ENCODE measurements around the gene DCHS2.
A peak's percentile ranks its signal among the peaks of the same experiment; 100 is the strongest.

The DCHS2 gene

GRCh38 chr4:154511548-154511947 is 19.9 kb upstream of the DCHS2 start:
- Histone ChIP-seq H3K27me3 (ENCODE audit: control insufficient read depth, insufficient read depth, low read length) (no peaks in the 10 kb centered on the region), H3K9me3 (ENCODE audit: control insufficient read depth, low read depth, low read length) (no peaks in the 10 kb centered on the region), H3K9ac (ENCODE audit: low read length) (no peak overlapping the region), H3K36me3 (ENCODE audit: control insufficient read depth, low read depth, low read length) (no peaks in the 10 kb centered on the region), H3K4me1 (ENCODE audit: control insufficient read depth, low read depth, low read length) (no peaks in the 10 kb centered on the region), H3K4me3 (ENCODE audit: low read length) (no peak overlapping the region), H3K27ac (ENCODE audit: low read length) (no peak overlapping the region)

GRCh38 chr4:154507156-154507555 is 15.6 kb upstream of the DCHS2 start:
- no peaks in the 10 kb centered on the region for H3K4me1 ChIP-seq (ENCODE audit: control insufficient read depth, low read depth, low read length)
- H3K9ac ChIP-seq (ENCODE audit: low read length): no peak overlapping the region
- no peaks in the 10 kb centered on the region for H3K27me3 ChIP-seq (ENCODE audit: control insufficient read depth, insufficient read depth, low read length)
- H3K36me3 ChIP-seq (ENCODE audit: control insufficient read depth, low read depth, low read length): no peaks in the 10 kb centered on the region
- H3K27ac ChIP-seq (ENCODE audit: low read length): no peak overlapping the region
- no peak overlapping the region for H3K4me3 ChIP-seq (ENCODE audit: low read length)
- H3K9me3 ChIP-seq (ENCODE audit: control insufficient read depth, low read depth, low read length): no peaks in the 10 kb centered on the region

GRCh38 chr4:154506253-154506652 is 14.7 kb upstream of the DCHS2 start:
- no peaks in the 10 kb centered on the region for H3K4me1 ChIP-seq (ENCODE audit: control insufficient read depth, low read depth, low read length)
- no peak overlapping the region for H3K9ac ChIP-seq (ENCODE audit: low read length)
- H3K9me3 ChIP-seq (ENCODE audit: control insufficient read depth, low read depth, low read length): no peaks in the 10 kb centered on the region
- no peak overlapping the region for H3K27ac ChIP-seq (ENCODE audit: low read length)
- H3K36me3 ChIP-seq (ENCODE audit: control insufficient read depth, low read depth, low read length): no peaks in the 10 kb centered on the region
- no peak overlapping the region for H3K4me3 ChIP-seq (ENCODE audit: low read length)
- H3K27me3 ChIP-seq (ENCODE audit: control insufficient read depth, insufficient read depth, low read length): no peaks in the 10 kb centered on the region

- no peaks in the 10 kb centered on the region for H3K4me1 ChIP-seq (ENCODE audit: control insufficient read depth, low read depth, low read length)
- no peaks in the 10 kb centered on the region for H3K9me3 ChIP-seq (ENCODE audit: control insufficient read depth, low read depth, low read length)
- H3K9ac ChIP-seq (ENCODE audit: low read length): no peak overlapping the region
- no peaks in the 10 kb centered on the region for H3K36me3 ChIP-seq (ENCODE audit: control insufficient read depth, low read depth, low read length)
- no peak overlapping the region for H3K4me3 ChIP-seq (ENCODE audit: low read length)
- no peak overlapping the region for H3K27ac ChIP-seq (ENCODE audit: low read length)
- H3K27me3 ChIP-seq (ENCODE audit: control insufficient read depth, insufficient read depth, low read length): no peaks in the 10 kb centered on the region
Observed at GRCh38 chr4:154503598-154503997, 12.0 kb upstream of the DCHS2 start.

- Histone ChIP-seq H3K9me3 (ENCODE audit: control insufficient read depth, low read depth, low read length) (no peaks in the 10 kb centered on the region), H3K27me3 (ENCODE audit: control insufficient read depth, insufficient read depth, low read length) (no peaks in the 10 kb centered on the region), H3K4me3 (ENCODE audit: low read length) (no peak overlapping the region), H3K9ac (ENCODE audit: low read length) (no peak overlapping the region), H3K36me3 (ENCODE audit: control insufficient read depth, low read depth, low read length) (no peaks in the 10 kb centered on the region), H3K4me1 (ENCODE audit: control insufficient read depth, low read depth, low read length) (no peaks in the 10 kb centered on the region), H3K27ac (ENCODE audit: low read length) (no peak overlapping the region)
Observed at GRCh38 chr4:154502111-154502510, 10.5 kb upstream of the DCHS2 start.

GRCh38 chr4:154497889-154498288 is 6.3 kb upstream of the DCHS2 start:
- H3K27me3 ChIP-seq (ENCODE audit: control insufficient read depth, insufficient read depth, low read length): peaks cover 18% of the 10 kb centered on the region
- H3K36me3 ChIP-seq (ENCODE audit: control insufficient read depth, low read depth, low read length): no peaks in the 10 kb centered on the region
- H3K9ac ChIP-seq (ENCODE audit: low read length): no peak overlapping the region
- H3K9me3 ChIP-seq (ENCODE audit: control insufficient read depth, low read depth, low read length): no peaks in the 10 kb centered on the region
- no peak overlapping the region for H3K27ac ChIP-seq (ENCODE audit: low read length)
- no peak overlapping the region for H3K4me3 ChIP-seq (ENCODE audit: low read length)
- H3K4me1 ChIP-seq (ENCODE audit: control insufficient read depth, low read depth, low read length): no peaks in the 10 kb centered on the region

- H3K36me3 ChIP-seq (ENCODE audit: control insufficient read depth, low read depth, low read length): no peaks in the 10 kb centered on the region
- peaks cover 38% of the 10 kb centered on the region for H3K27me3 ChIP-seq (ENCODE audit: control insufficient read depth, insufficient read depth, low read length)
- no peak overlapping the region for H3K4me3 ChIP-seq (ENCODE audit: low read length)
- H3K4me1 ChIP-seq (ENCODE audit: control insufficient read depth, low read depth, low read length): no peaks in the 10 kb centered on the region
- H3K27ac ChIP-seq (ENCODE audit: low read length): no peak overlapping the region
- H3K9me3 ChIP-seq (ENCODE audit: control insufficient read depth, low read depth, low read length): no peaks in the 10 kb centered on the region
- no peak overlapping the region for H3K9ac ChIP-seq (ENCODE audit: low read length)
Observed at GRCh38 chr4:154495867-154496266, 4.3 kb upstream of the DCHS2 start.

GRCh38 chr4:154492288-154492687 is 689 bp upstream of the DCHS2 start:
- Histone ChIP-seq H3K9me3 (ENCODE audit: control insufficient read depth, low read depth, low read length) (no peaks in the 10 kb centered on the region), H3K27ac (ENCODE audit: low read length) (no peak overlapping the region), H3K36me3 (ENCODE audit: control insufficient read depth, low read depth, low read length) (no peaks in the 10 kb centered on the region), H3K9ac (ENCODE audit: low read length) (peak overlapping the region; percentile 9), H3K4me1 (ENCODE audit: control insufficient read depth, low read depth, low read length) (no peaks in the 10 kb centered on the region), H3K27me3 (ENCODE audit: control insufficient read depth, insufficient read depth, low read length) (peaks cover 57% of the 10 kb centered on the region), H3K4me3 (ENCODE audit: low read length) (peak overlapping the region; percentile 80)

GRCh38 chr4:154490583-154491340 is 837 bp downstream of the DCHS2 start:
- Histone ChIP-seq H3K4me1 (ENCODE audit: control insufficient read depth, low read depth, low read length) (no peaks in the 10 kb centered on the region), H3K9ac (ENCODE audit: low read length) (peak overlapping the region; percentile 54), H3K36me3 (ENCODE audit: control insufficient read depth, low read depth, low read length) (no peaks in the 10 kb centered on the region), H3K9me3 (ENCODE audit: control insufficient read depth, low read depth, low read length) (no peaks in the 10 kb centered on the region), H3K4me3 (ENCODE audit: low read length) (peak overlapping the region; percentile 80), H3K27me3 (ENCODE audit: control insufficient read depth, insufficient read depth, low read length) (peaks cover 57% of the 10 kb centered on the region), H3K27ac (ENCODE audit: low read length) (no peak overlapping the region)

- H3K9ac ChIP-seq (ENCODE audit: low read length): no peak overlapping the region
- no peaks in the 10 kb centered on the region for H3K36me3 ChIP-seq (ENCODE audit: control insufficient read depth, low read depth, low read length)
- H3K27me3 ChIP-seq (ENCODE audit: control insufficient read depth, insufficient read depth, low read length): peaks cover 57% of the 10 kb centered on the region
- no peak overlapping the region for H3K4me3 ChIP-seq (ENCODE audit: low read length)
- no peaks in the 10 kb centered on the region for H3K9me3 ChIP-seq (ENCODE audit: control insufficient read depth, low read depth, low read length)
- no peak overlapping the region for H3K27ac ChIP-seq (ENCODE audit: low read length)
- H3K4me1 ChIP-seq (ENCODE audit: control insufficient read depth, low read depth, low read length): no peaks in the 10 kb centered on the region
Observed at GRCh38 chr4:154490234-154490582, 1.4 kb downstream of the DCHS2 start.

GRCh38 chr4:154489558-154490233 is 1.9 kb downstream of the DCHS2 start:
- H3K4me1 ChIP-seq (ENCODE audit: control insufficient read depth, low read depth, low read length): no peaks in the 10 kb centered on the region
- no peak overlapping the region for H3K27ac ChIP-seq (ENCODE audit: low read length)
- H3K36me3 ChIP-seq (ENCODE audit: control insufficient read depth, low read depth, low read length): no peaks in the 10 kb centered on the region
- H3K9me3 ChIP-seq (ENCODE audit: control insufficient read depth, low read depth, low read length): no peaks in the 10 kb centered on the region
- H3K4me3 ChIP-seq (ENCODE audit: low read length): no peak overlapping the region
- H3K27me3 ChIP-seq (ENCODE audit: control insufficient read depth, insufficient read depth, low read length): peaks cover 56% of the 10 kb centered on the region
- no peak overlapping the region for H3K9ac ChIP-seq (ENCODE audit: low read length)

- no peaks in the 10 kb centered on the region for H3K9me3 ChIP-seq (ENCODE audit: control insufficient read depth, low read depth, low read length)
- peaks cover 32% of the 10 kb centered on the region for H3K27me3 ChIP-seq (ENCODE audit: control insufficient read depth, insufficient read depth, low read length)
- H3K36me3 ChIP-seq (ENCODE audit: control insufficient read depth, low read depth, low read length): no peaks in the 10 kb centered on the region
- no peak overlapping the region for H3K27ac ChIP-seq (ENCODE audit: low read length)
- no peak overlapping the region for H3K4me3 ChIP-seq (ENCODE audit: low read length)
- no peak overlapping the region for H3K9ac ChIP-seq (ENCODE audit: low read length)
- H3K4me1 ChIP-seq (ENCODE audit: control insufficient read depth, low read depth, low read length): no peaks in the 10 kb centered on the region
Observed at GRCh38 chr4:154487145-154487544, 4.5 kb downstream of the DCHS2 start.

Measured in iPS-18a (cell line).